Fibroblast of lung (primary cell): Measurements from ENCODE around the gene RPUSD3.

Experiments used
- EZH2 ChIP-seq: IDR thresholded peaks from 2 replicates; pipeline ENCODE4 v1.5.1; 2012; ENCODE audit warnings: low read length, control low read depth, mild to moderate bottlenecking; ENCODE audit errors: missing control alignments
- TF ChIP-seq, protein P1 (sequence below), 2 donors: IDR thresholded peaks in 1 of 2; conservative IDR thresholded peaks in 1 of 2; 1 replicate in 1 of 2; 2 replicates in 1 of 2; pipeline ENCODE4 v1.5.1; 2011 to 2012; ENCODE audit warnings: low read length in 2 of 2, control low read depth in 1 of 2, inconsistent platforms in 1 of 2, low read depth in 1 of 2, mild to moderate bottlenecking in 1 of 2

DNA sequence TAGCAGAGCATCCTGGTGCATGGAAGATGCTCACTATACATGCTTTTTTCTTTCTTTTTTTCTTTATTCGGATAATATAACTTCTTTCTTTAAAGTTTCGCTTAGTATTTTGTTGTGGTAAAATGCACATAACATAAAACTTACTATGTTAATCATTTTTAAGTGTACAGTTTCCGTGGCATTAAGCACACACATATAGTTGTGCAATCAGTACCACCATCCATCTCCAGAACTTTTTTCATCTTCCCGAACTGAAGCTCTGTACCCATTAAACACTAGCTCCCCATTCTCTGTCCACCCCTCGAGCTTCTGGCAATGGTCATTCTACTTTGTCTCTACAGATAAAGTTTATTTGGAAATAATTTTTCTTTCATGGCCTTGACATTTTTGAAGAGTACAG lies 45.6 kb upstream of the RPUSD3 start:
- TF ChIP-seq, protein P1, sequence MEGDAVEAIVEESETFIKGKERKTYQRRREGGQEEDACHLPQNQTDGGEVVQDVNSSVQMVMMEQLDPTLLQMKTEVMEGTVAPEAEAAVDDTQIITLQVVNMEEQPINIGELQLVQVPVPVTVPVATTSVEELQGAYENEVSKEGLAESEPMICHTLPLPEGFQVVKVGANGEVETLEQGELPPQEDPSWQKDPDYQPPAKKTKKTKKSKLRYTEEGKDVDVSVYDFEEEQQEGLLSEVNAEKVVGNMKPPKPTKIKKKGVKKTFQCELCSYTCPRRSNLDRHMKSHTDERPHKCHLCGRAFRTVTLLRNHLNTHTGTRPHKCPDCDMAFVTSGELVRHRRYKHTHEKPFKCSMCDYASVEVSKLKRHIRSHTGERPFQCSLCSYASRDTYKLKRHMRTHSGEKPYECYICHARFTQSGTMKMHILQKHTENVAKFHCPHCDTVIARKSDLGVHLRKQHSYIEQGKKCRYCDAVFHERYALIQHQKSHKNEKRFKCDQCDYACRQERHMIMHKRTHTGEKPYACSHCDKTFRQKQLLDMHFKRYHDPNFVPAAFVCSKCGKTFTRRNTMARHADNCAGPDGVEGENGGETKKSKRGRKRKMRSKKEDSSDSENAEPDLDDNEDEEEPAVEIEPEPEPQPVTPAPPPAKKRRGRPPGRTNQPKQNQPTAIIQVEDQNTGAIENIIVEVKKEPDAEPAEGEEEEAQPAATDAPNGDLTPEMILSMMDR (conservative IDR thresholded peaks at IDR 0.05 in 1 of 2, IDR thresholded peaks at IDR 0.05 in 1 of 2; ENCODE audit: low read depth in 1 of 2, low read length in 2 of 2), result no peak
- TF ChIP-seq EZH2, result no peak
